ENCODE results near the gene GALNTL6. TPM values are rescaled to one million over a fixed set of nuclear protein-coding genes. Genes with fewer than 3 reads are reported as not detected.
"Not testable (repeated sequence)": the region's sequence is repeated elsewhere in the genome, so short reads cannot be mapped to it uniquely, and the experiment has no call there.

The GALNTL6 gene
- total RNA-seq, 2 experiments from 2014 or later: not detected

- Mint-ChIP-seq H3K27ac (no peak overlapping the region), H3K27me3 (no peaks in the 10 kb centered on the region), H3K4me1 (no peaks in the 10 kb centered on the region), H3K9me3 (no peaks in the 10 kb centered on the region), H3K4me3 (no peak overlapping the region), H3K36me3 (no peaks in the 10 kb centered on the region)
- DNase-seq: no peak
These were observed 549.4 kb downstream of the GALNTL6 start for GRCh38 chr4:172362569-172362968.

DNA sequence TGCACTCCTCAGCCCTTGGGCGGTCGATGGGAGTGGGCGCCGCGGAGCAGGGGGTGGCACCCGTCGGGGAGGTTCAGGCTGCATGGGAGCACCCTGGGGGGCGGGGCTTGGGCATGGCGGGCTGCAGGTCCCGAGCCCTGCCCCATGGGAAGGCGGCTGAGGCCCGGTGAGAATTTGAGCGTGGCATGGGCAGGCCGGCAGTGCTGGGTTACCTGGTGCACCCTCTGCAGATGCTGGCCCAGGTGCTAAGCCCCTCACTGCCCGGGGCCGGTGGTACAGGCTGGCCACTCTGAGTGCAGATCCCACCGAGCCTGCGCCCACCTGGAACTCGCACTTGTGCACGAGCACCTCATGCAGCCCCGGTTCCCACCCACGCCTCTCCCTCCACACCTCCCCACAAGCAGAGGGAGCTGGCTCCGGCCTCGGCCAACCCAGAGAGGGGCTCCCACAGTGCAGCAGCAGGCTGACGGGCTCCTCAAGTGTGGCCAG lies 556.3 kb downstream of the GALNTL6 start:
- Mint-ChIP-seq H3K9me3 (no peaks in the 10 kb centered on the region), H3K4me1 (no peaks in the 10 kb centered on the region), H3K27ac (no peak overlapping the region), H3K36me3 (no peaks in the 10 kb centered on the region), H3K27me3 (no peaks in the 10 kb centered on the region), H3K4me3 (no peak overlapping the region)
- DNase-seq: no peak

DNA sequence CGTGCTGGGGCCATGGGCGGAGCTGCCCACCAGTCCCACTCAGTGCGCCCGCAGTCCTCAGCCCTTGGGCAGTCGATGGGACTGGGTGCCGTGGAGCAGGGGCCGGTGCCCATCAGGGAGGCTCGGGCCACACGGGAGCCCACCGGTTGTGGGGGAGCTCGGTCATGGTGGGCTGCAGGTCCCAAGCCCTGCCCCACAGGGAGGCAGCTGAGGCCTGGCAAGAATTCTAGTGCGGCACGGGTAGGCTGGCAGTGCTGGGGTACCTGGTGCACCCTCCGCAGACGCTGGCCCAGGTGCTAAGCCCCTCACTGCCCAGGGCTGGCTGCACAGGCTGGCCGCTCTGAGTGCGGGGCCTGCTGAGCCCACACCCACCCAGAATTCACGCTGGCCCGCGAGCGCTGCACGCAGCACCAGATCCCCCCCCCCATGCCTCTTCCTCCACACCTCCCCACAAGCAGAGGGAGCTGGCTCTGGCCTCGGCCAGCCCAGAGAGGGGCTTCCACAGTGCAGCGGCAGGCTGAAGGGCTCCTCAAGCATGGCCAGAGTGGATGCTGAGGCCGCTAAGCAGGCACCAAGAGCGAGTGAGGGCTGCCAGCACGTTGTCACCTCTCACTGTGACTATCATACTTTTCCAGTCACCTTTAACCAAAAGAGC lies 564.4 kb downstream of the GALNTL6 start:
- H3K27ac Mint-ChIP-seq: no peak overlapping the region
- H3K4me3 Mint-ChIP-seq: no peak overlapping the region
- H3K4me1 Mint-ChIP-seq: no peaks in the 10 kb centered on the region
- H3K36me3 Mint-ChIP-seq: no peaks in the 10 kb centered on the region
- peaks cover 5% of the 10 kb centered on the region for H3K9me3 Mint-ChIP-seq
- no peaks in the 10 kb centered on the region for H3K27me3 Mint-ChIP-seq
- DNase-seq: no peak

GRCh38 chr4:172379834-172380233 lies 566.6 kb downstream of the GALNTL6 start:
- H3K9me3 Mint-ChIP-seq: peaks cover 9% of the 10 kb centered on the region
- no peaks in the 10 kb centered on the region for H3K27me3 Mint-ChIP-seq
- no peak overlapping the region for H3K27ac Mint-ChIP-seq
- no peak overlapping the region for H3K4me3 Mint-ChIP-seq
- no peaks in the 10 kb centered on the region for H3K36me3 Mint-ChIP-seq
- H3K4me1 Mint-ChIP-seq: no peaks in the 10 kb centered on the region
- no peak for DNase-seq

GRCh38 chr4:172390331-172390730 lies 577.1 kb downstream of the GALNTL6 start:
- H3K4me3 Mint-ChIP-seq: no peak overlapping the region
- H3K9me3 Mint-ChIP-seq: peaks cover 3% of the 10 kb centered on the region
- DNase-seq: no peak
- H3K27me3 Mint-ChIP-seq: no peaks in the 10 kb centered on the region
- H3K27ac Mint-ChIP-seq: no peak overlapping the region
- no peaks in the 10 kb centered on the region for H3K4me1 Mint-ChIP-seq
- no peaks in the 10 kb centered on the region for H3K36me3 Mint-ChIP-seq

DNA sequence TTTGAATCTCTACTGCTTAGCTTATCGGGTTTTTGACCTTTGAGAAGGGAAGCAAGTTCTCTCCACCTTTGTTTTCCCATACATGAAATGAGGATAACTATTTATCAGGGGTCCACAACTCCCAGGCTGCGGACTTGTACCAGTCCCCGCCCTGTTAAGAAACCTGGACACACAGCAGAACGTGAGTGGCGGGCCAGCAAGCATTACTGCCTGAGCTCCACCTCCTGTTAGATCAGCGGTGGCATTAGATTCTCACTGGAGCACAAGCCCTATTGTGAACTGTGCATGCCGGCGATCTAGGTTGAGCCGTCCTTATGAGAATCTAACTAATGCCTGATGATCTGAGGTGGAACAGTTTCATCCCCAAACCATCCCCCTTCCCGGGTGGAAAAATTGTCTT lies 579.5 kb downstream of the GALNTL6 start:
- H3K4me3 Mint-ChIP-seq: no peak overlapping the region

DNA sequence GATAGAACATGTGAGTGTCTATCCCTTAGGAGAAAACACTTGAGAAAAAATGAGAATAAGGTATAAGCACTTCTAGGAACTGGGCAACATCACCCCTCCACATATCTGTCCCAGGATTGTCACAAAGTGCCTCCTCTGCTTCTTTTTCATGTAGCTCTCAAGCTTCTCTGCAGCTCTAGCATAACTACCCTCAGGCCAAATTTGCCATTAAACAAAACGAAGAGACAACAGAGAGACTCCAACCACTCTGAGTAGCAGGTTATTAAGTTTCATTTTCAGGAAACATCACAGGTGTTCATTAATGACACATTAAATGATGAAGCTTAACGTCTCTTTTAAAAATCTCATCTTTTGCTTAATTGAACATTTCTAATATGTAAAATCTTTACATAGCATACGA lies 580.0 kb downstream of the GALNTL6 start:
- H3K36me3 Mint-ChIP-seq: no peaks in the 10 kb centered on the region
- no peak overlapping the region for H3K27ac Mint-ChIP-seq
- no peaks in the 10 kb centered on the region for H3K9me3 Mint-ChIP-seq
- no peak overlapping the region for H3K4me3 Mint-ChIP-seq
- no peaks in the 10 kb centered on the region for H3K4me1 Mint-ChIP-seq
- no peaks in the 10 kb centered on the region for H3K27me3 Mint-ChIP-seq
- no peak for DNase-seq

More for the DNA sequence above, 579.5 kb downstream of the GALNTL6 start:
- no peak for DNase-seq
- no peaks in the 10 kb centered on the region for H3K36me3 Mint-ChIP-seq
- no peak overlapping the region for H3K27ac Mint-ChIP-seq
- peaks cover under 1% of the 10 kb centered on the region for H3K9me3 Mint-ChIP-seq
- no peaks in the 10 kb centered on the region for H3K4me1 Mint-ChIP-seq
- no peaks in the 10 kb centered on the region for H3K27me3 Mint-ChIP-seq

DNA sequence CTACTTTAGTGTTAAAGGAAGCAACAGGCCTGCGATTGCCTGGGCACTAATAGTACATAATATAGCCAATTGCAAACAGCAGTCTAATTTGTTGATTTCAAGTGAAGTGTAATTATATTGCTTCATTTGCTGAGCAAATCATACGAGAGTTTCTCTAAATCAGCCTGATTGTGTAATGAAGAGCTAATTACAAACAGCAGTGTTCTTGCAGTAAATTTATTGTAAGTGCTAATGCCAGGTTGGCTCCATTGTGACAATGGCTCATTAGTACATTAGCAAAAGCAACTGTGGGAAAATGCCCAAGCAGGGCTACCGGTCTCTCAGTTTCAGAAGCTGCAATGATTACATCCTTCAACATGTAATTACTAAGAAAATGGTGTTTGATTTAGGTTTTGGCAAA lies 591.5 kb downstream of the GALNTL6 start:
- H3K4me3 Mint-ChIP-seq: no peak overlapping the region

GRCh38 chr4:172410363-172410762 lies 597.2 kb downstream of the GALNTL6 start:
- Mint-ChIP-seq H3K4me3 (no peak overlapping the region), H3K27me3 (no peaks in the 10 kb centered on the region), H3K9me3 (peaks cover 3% of the 10 kb centered on the region), H3K36me3 (no peaks in the 10 kb centered on the region), H3K4me1 (no peaks in the 10 kb centered on the region), H3K27ac (no peak overlapping the region)
- DNase-seq: no peak

More for the DNA sequence above, 591.5 kb downstream of the GALNTL6 start:
- Mint-ChIP-seq H3K27me3 (no peaks in the 10 kb centered on the region), H3K9me3 (peaks cover 1% of the 10 kb centered on the region), H3K36me3 (no peaks in the 10 kb centered on the region), H3K27ac (no peak overlapping the region), H3K4me1 (no peaks in the 10 kb centered on the region)
- no peak for DNase-seq

DNA sequence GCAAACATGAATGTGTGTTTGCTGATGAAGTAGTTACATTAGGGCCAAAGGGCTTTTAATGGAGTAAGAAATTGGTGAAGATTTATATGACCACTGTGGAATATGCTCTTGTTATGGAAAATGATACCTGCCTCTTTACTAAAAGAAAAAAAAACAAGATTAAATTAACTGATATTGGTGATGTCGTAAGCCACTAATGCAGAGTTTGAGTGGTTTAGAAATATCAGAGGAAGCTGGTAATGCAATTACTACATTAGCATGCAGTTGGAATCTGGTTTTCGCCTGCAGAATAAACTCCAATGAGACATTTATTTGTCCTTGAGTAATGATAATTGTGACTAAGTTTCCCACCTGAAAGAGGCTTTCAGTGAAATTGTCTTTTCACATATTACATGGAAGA lies 597.9 kb downstream of the GALNTL6 start:
- H3K27ac Mint-ChIP-seq: no peak overlapping the region
- no peak overlapping the region for H3K4me3 Mint-ChIP-seq
- H3K9me3 Mint-ChIP-seq: peaks cover 3% of the 10 kb centered on the region
- H3K27me3 Mint-ChIP-seq: no peaks in the 10 kb centered on the region
- H3K4me1 Mint-ChIP-seq: no peaks in the 10 kb centered on the region
- no peaks in the 10 kb centered on the region for H3K36me3 Mint-ChIP-seq
- no peak for DNase-seq

GRCh38 chr4:172412851-172413580 lies 599.8 kb downstream of the GALNTL6 start:
- no peak for DNase-seq
- Mint-ChIP-seq H3K27me3 (no peaks in the 10 kb centered on the region), H3K4me3 (no peak overlapping the region), H3K36me3 (no peaks in the 10 kb centered on the region), H3K27ac (no peak overlapping the region), H3K9me3 (peaks cover 3% of the 10 kb centered on the region), H3K4me1 (no peaks in the 10 kb centered on the region)

DNA sequence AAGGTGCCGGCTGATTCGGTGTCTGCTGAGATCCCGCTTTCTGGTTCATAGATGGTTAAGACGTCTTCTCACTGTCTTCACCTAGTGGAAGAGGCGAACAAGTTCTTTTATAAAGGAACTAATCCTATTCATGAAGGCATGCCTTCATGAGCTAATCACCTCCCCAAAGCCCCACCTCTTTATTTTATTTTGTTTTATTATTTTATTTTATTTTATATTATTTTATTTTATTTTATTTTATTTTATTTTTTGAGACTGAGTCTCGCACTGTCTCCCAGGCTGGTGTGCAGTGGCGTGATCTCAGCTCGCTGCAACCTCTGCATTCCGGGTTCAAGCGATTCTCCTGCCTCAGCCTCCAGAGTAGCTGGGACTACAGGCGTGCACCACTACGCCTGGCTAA lies 615.8 kb downstream of the GALNTL6 start:
- not testable (repeated sequence) for H3K27ac Mint-ChIP-seq, H3K36me3 Mint-ChIP-seq, H3K4me3 Mint-ChIP-seq

DNA sequence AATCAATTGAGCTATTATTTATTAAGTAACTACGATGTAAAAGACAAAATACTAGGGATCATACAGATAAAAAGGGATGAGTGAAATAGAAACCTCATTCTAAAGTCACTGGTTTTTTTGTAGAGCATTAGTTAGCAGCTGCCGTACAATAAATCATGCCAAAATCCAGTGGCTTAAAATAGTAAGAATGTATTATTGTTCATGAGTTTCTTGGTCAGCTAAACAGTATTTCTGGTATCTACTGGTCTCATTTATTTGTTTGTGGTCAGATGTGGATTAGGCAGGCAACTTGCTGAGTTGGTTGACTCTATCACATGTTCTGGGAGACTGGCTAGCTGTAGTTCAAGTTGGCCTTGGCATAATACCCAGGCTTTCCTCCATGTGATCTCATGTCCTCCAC lies 667.3 kb downstream of the GALNTL6 start:
- H3K4me3 Mint-ChIP-seq: no peak overlapping the region
- H3K36me3 Mint-ChIP-seq: no peaks in the 10 kb centered on the region
- H3K27ac Mint-ChIP-seq: no peak overlapping the region
- H3K9me3 Mint-ChIP-seq: peaks cover 1% of the 10 kb centered on the region
- DNase-seq: no peak
- no peaks in the 10 kb centered on the region for H3K27me3 Mint-ChIP-seq
- H3K4me1 Mint-ChIP-seq: no peaks in the 10 kb centered on the region

More for the DNA sequence above, 615.8 kb downstream of the GALNTL6 start:
- H3K27me3 Mint-ChIP-seq, DNase-seq, H3K9me3 Mint-ChIP-seq, H3K4me1 Mint-ChIP-seq: not testable (repeated sequence)

GRCh38 chr4:172481802-172482508 lies 668.8 kb downstream of the GALNTL6 start:
- Mint-ChIP-seq H3K27me3 (no peaks in the 10 kb centered on the region), H3K4me1 (no peaks in the 10 kb centered on the region)

DNA sequence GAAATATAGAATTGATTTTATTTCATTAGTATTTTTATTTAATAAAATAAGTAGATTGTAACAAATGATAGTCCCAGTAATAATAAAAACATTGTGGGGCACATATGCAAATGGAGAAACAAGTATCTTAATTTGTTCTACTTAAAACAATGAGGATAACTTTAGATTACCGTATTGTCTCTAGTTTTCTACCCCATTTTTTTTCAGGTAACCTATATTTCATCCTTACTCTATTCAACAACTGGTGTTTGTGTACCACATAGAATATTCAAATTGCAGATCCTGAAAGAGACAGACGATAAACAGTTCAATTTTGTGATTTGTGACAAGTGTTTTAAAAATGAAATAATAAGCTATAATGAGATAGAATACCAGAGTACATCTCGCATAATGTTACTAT lies 671.8 kb downstream of the GALNTL6 start:
- H3K27ac Mint-ChIP-seq: no peak overlapping the region
- no peaks in the 10 kb centered on the region for H3K36me3 Mint-ChIP-seq
- H3K9me3 Mint-ChIP-seq: no peaks in the 10 kb centered on the region

More at GRCh38 chr4:172481802-172482508, 668.8 kb downstream of the GALNTL6 start:
- DNase-seq: no peak
- H3K4me3 Mint-ChIP-seq: no peak overlapping the region
- H3K9me3 Mint-ChIP-seq: peaks cover 1% of the 10 kb centered on the region
- no peak overlapping the region for H3K27ac Mint-ChIP-seq
- no peaks in the 10 kb centered on the region for H3K36me3 Mint-ChIP-seq

More for the DNA sequence above, 671.8 kb downstream of the GALNTL6 start:
- H3K27me3 Mint-ChIP-seq: no peaks in the 10 kb centered on the region
- H3K4me3 Mint-ChIP-seq: no peak overlapping the region
- DNase-seq: no peak
- H3K4me1 Mint-ChIP-seq: no peaks in the 10 kb centered on the region
